ENCODE data around the gene SUSD3.

- no peak for TF ChIP-seq MYC (IDR thresholded peaks at IDR 0.05; ENCODE audit: low read depth, low read length)
- no peak for TF ChIP-seq CTCF (IDR thresholded peaks at IDR 0.05; ENCODE audit: low read depth, low read length)
- no peak for TF ChIP-seq MAX (IDR thresholded peaks at IDR 0.05; ENCODE audit: low read depth, low read length)
Measured at GRCh38 chr9:93076792-93077128, 18.3 kb downstream of the SUSD3 start.

All from NB4 (cell line).